HPDE6-E6E7 (cell line): Measurements from ENCODE around the gene EDEM3.
"Not testable (repeated sequence)": the region's sequence is repeated elsewhere in the genome, so short reads cannot be mapped to it uniquely, and the experiment has no call there.

Experiments
- DNase-seq: peaks from one replicate; pipeline ENCODE4 v3.0.0; 2011; ENCODE audit warnings: missing footprints; ENCODE audit errors: extremely low spot score

The EDEM3 gene

GRCh38 chr1:184734980-184735379 is 19.7 kb downstream of the EDEM3 start:
- no peak for DNase-seq

GRCh38 chr1:184724843-184725242 is 29.8 kb downstream of the EDEM3 start:
- DNase-seq = no peak

GRCh38 chr1:184716158-184716557 is 38.5 kb downstream of the EDEM3 start:
- no peak for DNase-seq

- no peak for DNase-seq
Observed at GRCh38 chr1:184709418-184709817, 45.2 kb downstream of the EDEM3 start.

GRCh38 chr1:184708084-184708676 is 46.5 kb downstream of the EDEM3 start:
- no peak for DNase-seq

- no peak for DNase-seq
Observed at GRCh38 chr1:184705271-184705670, 49.4 kb downstream of the EDEM3 start.

- DNase-seq = no peak
Observed at GRCh38 chr1:184701816-184702215, 52.8 kb downstream of the EDEM3 start.

GRCh38 chr1:184698969-184699368 is 55.7 kb downstream of the EDEM3 start:
- no peak for DNase-seq

- no peak for DNase-seq
Observed at GRCh38 chr1:184698016-184698415, 56.6 kb downstream of the EDEM3 start.

GRCh38 chr1:184696403-184696802 is 58.3 kb downstream of the EDEM3 start:
- DNase-seq = no peak

- DNase-seq = no peak
Observed at GRCh38 chr1:184695023-184695422, 59.6 kb downstream of the EDEM3 start.

GRCh38 chr1:184693011-184693410 is 61.6 kb downstream of the EDEM3 start:
- no peak for DNase-seq

- no peak for DNase-seq
Observed at GRCh38 chr1:184691719-184692324, 62.8 kb downstream of the EDEM3 start.

- no peak for DNase-seq
Observed at GRCh38 chr1:184686540-184686939, 68.1 kb downstream of the EDEM3 start.

GRCh38 chr1:184685116-184685515 is 69.5 kb downstream of the EDEM3 start:
- no peak for DNase-seq

GRCh38 chr1:184684285-184685074 is 70.2 kb downstream of the EDEM3 start:
- DNase-seq = no peak

- no peak for DNase-seq
Observed at GRCh38 chr1:184682956-184683355, 71.7 kb downstream of the EDEM3 start.

- DNase-seq = not testable (repeated sequence)
Observed at GRCh38 chr1:184680611-184681225, 73.9 kb downstream of the EDEM3 start.

GRCh38 chr1:184679472-184679871 is 75.2 kb downstream of the EDEM3 start:
- not testable (repeated sequence) for DNase-seq

- DNase-seq = no peak
Observed at GRCh38 chr1:184677344-184677743, 77.3 kb downstream of the EDEM3 start.

- DNase-seq = no peak
Observed at GRCh38 chr1:184673305-184673704, 81.4 kb downstream of the EDEM3 start.

GRCh38 chr1:184672013-184672726 is 82.5 kb downstream of the EDEM3 start:
- DNase-seq = no peak
